GM18517 (cell line): Measurements from ENCODE around the gene MYRIP.
"Not testable (repeated sequence)": the region's sequence is repeated elsewhere in the genome, so short reads cannot be mapped to it uniquely, and the experiment has no call there.

Experiments used
- ATAC-seq: cut with Tn5 transposase; IDR thresholded peaks from one replicate; pipeline ENCODE4 v1.9.1; 2021; ENCODE audit warnings: mild to moderate bottlenecking, moderate library complexity; ENCODE audit not compliant: unreplicated experiment

The MYRIP gene

DNA sequence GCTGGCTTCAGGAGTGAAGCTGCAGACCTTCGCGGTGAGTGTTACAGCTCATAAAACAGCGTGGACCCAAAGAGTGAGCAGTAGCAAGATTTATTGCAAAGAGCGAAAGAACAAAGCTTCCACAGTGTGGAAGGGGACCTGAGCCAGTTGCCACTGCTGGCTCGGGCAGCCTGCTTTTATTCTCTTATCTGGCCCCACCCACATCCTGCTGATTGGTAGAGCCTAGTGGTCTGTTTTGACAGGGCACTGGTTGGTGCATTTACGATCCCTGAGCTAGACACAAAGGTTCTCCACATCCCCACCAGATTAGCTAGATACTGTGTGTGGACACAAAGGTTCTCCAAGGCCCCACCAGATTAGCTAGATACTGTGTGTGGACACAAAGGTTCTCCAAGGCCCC lies 267.7 kb downstream of the MYRIP start:
- not testable (repeated sequence) for ATAC-seq

- not testable (repeated sequence) for ATAC-seq
These were observed 268.6 kb downstream of the MYRIP start for GRCh38 chr3:40077828-40078492.

DNA sequence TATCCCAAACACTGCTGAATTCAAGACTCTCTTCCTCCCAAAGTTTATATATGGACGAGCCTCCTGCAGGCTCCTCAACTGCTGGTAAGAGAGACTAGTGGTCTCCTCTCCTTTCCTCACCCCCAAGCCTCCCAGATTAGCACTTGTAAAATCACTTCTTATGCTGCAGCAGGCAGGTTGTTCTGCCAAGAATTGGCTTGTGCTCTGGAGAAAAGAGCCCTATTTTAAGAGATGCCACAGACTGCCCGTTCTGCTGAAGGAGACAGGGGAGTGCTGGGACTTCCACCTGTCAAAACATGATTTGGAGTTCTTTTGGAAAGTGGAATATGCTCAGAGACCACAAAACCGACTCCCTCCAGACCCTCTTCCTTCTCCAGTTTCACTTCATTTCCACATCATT lies 269.2 kb downstream of the MYRIP start:
- ATAC-seq, result no peak

DNA sequence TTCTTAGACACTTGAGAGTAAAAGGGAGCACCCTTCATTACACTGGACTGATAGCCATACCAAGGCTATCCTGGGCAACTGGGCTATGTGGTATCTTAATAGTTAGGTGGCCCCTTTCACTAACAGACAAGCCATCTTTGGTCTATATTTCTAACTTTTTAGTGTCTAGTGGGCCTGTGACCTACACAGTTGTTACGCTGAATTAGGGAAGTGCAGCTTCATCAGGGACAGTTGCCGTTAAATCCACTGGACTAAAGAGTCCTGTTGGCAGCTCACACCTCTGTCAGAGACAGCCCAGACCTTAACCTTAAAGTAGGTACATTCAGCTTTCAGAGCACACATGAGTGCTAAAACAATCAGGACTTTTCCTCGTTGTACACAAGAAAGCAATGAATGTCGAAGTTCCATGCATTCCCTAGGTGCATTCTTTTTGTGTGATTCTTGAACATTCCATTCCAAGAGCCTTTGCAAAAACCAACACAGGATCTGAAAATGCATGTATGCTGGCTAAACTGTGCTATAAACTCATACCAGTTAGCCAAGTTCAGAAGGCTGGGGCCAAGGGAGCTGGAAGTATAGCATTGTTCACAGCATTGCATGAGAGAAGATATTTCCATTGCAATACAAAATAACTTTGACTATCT lies 269.9 kb downstream of the MYRIP start:
- no peak for ATAC-seq

DNA sequence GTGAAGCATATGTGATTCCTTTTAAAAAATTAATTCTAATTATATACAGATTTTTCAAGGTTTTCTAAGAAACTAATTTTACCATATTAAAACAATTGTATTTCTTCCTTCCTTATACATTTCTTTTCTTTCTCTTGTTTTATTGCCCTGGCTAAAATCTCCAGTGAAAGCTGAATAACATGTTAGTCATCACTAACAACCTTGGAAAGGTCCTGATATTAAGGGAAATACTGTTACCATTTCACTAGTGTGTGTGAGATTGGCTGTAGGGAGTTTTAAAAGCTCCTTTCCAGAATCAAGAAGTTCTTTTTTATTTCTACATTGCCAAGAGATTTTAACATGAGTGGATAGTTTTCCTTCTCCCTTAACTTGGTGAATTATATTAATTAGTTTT lies 270.4 kb downstream of the MYRIP start:
- ATAC-seq, result no peak

GRCh38 chr3:40083066-40083465 lies 273.7 kb downstream of the MYRIP start:
- ATAC-seq, result no peak

GRCh38 chr3:40084424-40084823 lies 275.0 kb downstream of the MYRIP start:
- ATAC-seq, result not testable (repeated sequence)

DNA sequence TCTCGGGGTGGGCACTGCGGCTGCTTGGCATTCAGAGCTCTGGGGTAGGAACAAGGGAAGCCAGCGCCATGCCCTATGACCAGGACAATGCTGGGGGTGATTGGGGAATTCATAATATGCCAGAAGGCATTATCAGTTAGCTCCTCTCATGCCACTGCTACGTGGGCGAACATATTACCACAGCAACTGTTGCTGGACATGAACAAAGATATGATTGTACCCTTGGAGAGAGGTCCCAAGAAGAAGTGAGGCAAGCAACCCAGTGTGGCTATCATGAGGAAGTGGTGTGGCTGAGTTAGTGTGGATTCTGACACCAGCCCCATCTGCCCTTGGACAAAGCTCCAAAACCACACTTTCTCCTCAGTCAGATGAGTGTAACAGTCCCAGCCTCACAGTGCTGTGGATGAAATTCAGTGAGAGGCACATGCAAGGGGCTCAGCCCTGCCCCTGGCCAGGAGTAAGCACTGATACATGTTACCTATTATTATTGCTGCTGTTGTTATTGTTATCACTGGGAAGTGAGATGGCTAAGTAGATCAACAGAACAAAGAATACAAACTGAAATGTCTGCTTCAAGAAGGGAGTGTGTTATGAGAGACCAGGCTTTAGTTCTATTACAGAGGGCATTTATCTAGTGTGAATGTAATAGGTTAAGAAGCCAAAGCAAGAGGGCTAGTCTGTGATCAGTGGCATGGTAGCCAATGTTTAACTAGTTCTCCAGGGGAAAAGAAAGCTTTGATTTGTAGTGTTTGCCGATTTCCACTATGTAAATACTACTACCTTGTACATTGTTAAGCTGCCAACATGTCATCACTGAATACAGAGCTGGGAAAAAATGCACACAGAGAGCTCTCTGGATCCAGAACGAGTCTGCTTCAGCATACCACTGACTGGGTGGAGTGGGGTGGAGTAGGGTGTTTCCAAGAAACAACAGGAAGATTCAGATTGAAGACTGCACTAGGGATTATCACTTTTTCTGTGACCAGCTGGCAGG lies 277.8 kb downstream of the MYRIP start:
- ATAC-seq, result no peak

DNA sequence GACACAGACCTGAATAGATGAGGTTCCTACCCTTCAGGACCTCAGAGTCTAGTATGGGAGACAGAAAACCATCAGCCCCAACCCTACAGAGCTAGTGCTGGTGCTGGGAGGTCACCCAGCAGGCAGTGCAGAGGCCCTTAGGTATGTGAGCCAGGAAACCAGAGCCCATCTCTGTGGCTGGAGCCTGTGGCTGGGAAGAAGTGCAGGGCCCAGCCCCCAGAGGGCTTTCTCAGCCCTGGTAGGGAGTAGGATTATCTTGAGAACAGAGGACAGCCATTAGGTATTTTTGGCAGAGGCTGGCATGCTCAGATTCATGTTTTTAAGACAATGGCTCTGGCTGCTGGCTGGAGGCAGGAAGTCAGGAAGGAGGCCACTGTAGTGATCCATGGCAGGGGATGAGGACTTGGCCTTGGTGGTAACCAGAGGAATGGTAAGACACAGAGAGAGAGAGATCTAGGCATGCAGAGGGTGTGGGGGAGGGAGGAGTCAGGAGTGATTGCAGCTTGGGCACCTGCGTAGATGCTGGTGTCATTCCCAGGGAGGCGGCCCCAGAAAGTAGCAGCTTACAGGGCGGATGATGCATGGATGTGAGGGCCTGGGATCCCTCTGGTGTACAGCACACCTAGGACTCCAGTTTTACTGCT lies 279.2 kb downstream of the MYRIP start:
- ATAC-seq, result no peak

GRCh38 chr3:40096661-40097111 lies 287.3 kb downstream of the MYRIP start:
- no peak for ATAC-seq

DNA sequence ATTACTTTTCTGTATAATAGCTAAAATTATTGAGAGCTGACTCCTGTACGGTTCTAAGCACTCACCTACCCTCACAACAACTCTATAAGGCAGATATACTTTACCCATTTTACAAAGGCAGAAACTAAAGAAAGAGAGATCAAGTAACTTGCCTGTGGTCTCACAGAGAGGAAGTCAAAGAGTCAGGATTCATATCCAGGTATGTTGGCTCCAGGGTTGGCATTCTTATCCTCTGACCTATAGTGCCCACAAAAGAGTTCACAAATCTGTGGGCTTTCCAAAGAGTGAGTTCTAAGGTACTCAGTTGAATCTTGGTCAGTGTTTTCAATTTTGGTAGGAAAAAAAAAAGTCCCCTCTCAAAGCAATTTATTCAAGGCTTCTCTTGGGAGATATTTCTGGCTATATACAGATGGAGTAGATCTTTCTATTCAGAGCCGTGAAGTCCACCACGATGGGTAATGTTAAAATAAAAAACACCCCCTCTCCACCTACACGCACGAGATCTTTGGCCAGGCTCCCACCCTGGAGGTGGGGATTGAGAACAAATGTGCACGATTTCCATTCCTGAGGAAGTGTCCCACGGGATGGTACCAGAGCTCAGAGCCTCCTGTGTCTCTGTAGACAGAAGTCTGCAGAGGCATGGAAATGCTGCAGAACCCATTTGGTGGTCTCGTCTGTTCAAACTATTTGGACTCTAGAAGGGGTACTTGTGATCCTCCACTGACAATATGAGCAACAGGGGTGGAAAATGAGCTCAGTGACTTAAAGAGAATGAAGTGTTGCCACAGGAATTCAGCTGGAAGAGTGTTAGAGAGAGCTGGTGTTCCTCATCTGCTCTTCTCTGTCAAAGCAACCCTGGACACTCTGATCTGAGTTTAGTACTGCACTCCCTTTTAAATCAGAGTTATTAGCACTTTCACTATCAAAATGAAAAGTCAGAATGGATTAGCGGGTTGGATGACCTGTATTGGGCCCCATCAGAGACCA lies 288.0 kb downstream of the MYRIP start:
- no peak for ATAC-seq

DNA sequence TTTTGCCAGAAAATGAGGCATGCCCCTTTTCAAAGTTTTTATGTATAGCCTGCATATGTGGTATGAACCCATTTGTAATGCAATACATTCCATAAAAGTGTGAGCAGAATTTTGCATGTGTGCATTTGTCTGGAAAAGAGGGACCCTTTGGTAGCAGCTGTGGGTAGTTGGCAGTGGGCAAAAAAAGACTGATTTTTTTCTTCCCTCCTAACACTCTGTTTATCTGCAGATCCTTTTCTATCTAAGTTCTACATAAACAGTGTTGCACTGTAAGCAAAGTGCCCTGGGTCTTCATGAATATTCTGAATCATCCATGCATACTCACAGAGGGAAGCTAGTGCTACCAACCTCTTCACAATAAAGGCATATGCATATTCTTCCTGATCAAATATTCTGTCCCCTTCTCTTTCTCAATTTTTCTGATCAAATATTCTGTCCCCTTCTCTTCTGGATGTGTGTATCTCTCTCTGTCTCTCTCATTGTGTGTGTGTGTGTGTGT lies 288.9 kb downstream of the MYRIP start:
- ATAC-seq, result no peak

- ATAC-seq, result no peak
These were observed 290.5 kb downstream of the MYRIP start for GRCh38 chr3:40099871-40100270.

GRCh38 chr3:40102182-40102581 lies 292.8 kb downstream of the MYRIP start:
- no peak for ATAC-seq

DNA sequence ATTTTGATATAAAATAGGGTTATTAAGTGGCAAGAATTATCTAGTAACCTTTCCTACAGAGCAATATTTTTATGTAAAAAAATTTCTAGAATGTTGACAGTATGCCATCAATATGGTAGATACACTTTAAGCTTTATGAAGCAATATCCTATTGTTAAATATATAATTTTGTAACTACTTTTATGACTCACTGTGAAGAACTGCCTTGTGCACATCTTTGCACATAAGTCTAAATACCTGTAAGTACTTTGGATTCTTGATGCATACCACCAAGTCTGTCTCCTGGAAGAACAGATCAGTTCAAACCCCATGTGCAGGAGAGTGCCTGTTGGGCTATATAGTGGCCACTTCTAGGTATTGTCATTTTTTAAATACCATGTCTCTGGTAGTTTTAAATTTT lies 294.4 kb downstream of the MYRIP start:
- ATAC-seq, result no peak

GRCh38 chr3:40104441-40104840 lies 295.0 kb downstream of the MYRIP start:
- no peak for ATAC-seq

DNA sequence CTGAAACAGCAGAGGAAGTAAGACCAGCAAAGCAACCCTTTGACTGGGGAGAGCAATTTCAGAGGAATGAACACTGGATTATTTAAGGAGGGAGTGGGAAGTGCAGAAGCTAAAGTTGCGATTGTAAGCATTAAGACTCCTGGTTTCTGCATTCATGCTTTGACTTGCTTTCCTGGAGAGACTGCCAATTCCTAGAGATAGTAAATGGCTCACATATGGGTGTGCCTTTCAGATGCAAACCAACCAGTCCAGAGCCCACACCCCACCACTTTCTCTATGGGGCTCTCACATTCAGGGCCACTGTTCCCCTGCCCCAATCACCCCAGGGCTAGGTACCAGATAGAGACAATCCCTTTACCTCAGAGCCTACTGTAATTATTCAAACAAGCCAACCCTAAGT lies 299.2 kb downstream of the MYRIP start:
- no peak for ATAC-seq

GRCh38 chr3:40109641-40110490 lies 300.5 kb downstream of the MYRIP start:
- ATAC-seq, result no peak
